WERI-Rb-1 (cell line): Measurements from ENCODE around the gene OR2T8.

Experiments used
- DNase-seq: peaks from one replicate; pipeline ENCODE4 v3.0.0-alpha.2; 2020
- H3K27ac ChIP-seq: fragments of 250-450 bp; sonication (Bioruptor Pico); 2 replicates; pipeline ENCODE4 v1.5.1; 2020; ENCODE audit warnings: mild to moderate bottlenecking, moderate library complexity
- H3K27me3 ChIP-seq: fragments of 250-450 bp; sonication (Bioruptor Pico); 2 replicates; pipeline ENCODE4 v1.5.1; 2021; ENCODE audit warnings: mild to moderate bottlenecking, low read depth, moderate library complexity; ENCODE audit not compliant: insufficient read depth, severe bottlenecking
- H3K36me3 ChIP-seq: fragments of 250-450 bp; sonication (Bioruptor Pico); 2 replicates; pipeline ENCODE4 v1.5.1; 2020; ENCODE audit warnings: mild to moderate bottlenecking, moderate library complexity
- H3K4me3 ChIP-seq: 2 replicates; pipeline ENCODE4 v1.5.1; 2011; ENCODE audit warnings: low read depth, mild to moderate bottlenecking, control low read depth, low read length
- H3K9me3 ChIP-seq: fragments of 250-450 bp; sonication (Bioruptor Pico); 2 replicates; pipeline ENCODE4 v1.5.1; 2021; ENCODE audit warnings: mild to moderate bottlenecking, moderate library complexity; ENCODE audit not compliant: severe bottlenecking
- CTCF ChIP-seq: IDR thresholded peaks from 2 replicates; pipeline ENCODE4 v1.5.1; 2011; ENCODE audit warnings: low read depth, mild to moderate bottlenecking, control low read depth, inconsistent platforms, low read length

Gene OR2T8

GRCh38 chr1:247919952-247920351 lies at the start of gene OR2T8:
Gene OR2T8, plus strand, starts transcription at chr1:247920252. Its CDS starts 766 bp downstream, at chr1:247921018.
- DNase-seq, result no peak
- no peaks in the 10 kb centered on the region for H3K9me3 ChIP-seq

GRCh38 chr1:247883346-247883745 lies 36.7 kb upstream of the OR2T8 start:
- no peaks in the 10 kb centered on the region for H3K36me3 ChIP-seq
- no peak for TF ChIP-seq CTCF
- H3K27me3 ChIP-seq, result no peaks in the 10 kb centered on the region
- H3K4me3 ChIP-seq, result no peak overlapping the region
- no peak overlapping the region for H3K27ac ChIP-seq
- H3K9me3 ChIP-seq, result no peaks in the 10 kb centered on the region
- no peak for DNase-seq

More at GRCh38 chr1:247919952-247920351, at the start of gene OR2T8:
- Histone ChIP-seq H3K27ac (no peak within 1 kb of the TSS), H3K4me3 (no peak within 1 kb of the TSS), H3K36me3 (no peaks in the 10 kb centered on the region), H3K27me3 (peaks cover 37% of the 10 kb centered on the region)
- TF ChIP-seq CTCF, result no peak

DNA sequence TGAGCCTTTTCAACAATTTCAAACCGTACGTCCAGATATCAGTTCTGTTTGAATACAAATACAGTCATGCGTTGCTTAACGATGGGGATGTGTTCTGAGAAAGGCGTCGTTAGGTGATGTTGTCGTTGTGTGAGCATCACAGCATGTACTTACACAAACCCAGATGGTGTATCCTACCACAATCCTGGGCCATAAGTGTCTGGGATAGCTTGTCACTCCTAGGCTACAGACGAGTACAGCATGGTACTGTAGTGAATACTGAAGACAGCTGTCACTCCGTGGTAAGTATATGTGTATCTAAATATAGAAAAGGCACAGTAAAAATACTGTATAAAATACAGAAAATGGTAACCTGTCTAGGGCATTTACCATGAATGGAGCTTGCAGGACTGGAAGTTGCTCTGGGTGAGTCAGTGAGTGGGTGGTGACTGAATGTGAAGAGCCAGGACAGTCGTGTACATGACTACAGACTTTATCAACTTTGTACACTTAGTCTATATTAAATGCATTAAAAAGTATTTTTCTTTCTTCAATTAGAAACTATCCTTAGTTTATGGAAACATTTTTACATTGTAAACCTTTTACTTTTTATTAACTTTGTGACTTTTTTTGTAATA lies 35.1 kb upstream of the OR2T8 start:
- no peak overlapping the region for H3K4me3 ChIP-seq
- H3K9me3 ChIP-seq, result no peaks in the 10 kb centered on the region
- H3K27me3 ChIP-seq, result no peaks in the 10 kb centered on the region
- H3K27ac ChIP-seq, result no peak overlapping the region
- no peak for DNase-seq
- no peak for TF ChIP-seq CTCF
- no peaks in the 10 kb centered on the region for H3K36me3 ChIP-seq

GRCh38 chr1:247895163-247895637 lies 24.9 kb upstream of the OR2T8 start, which contains the start of gene OR2W3:
Gene OR2W3, plus strand, starts transcription at chr1:247895587. Its CDS starts 0 bp downstream, at chr1:247895587.
- DNase-seq, result no peak
- TF ChIP-seq CTCF, result no peak

GRCh38 chr1:247895976-247896375 lies 24.1 kb upstream of the OR2T8 start:
- Histone ChIP-seq H3K9me3 (no peaks in the 10 kb centered on the region), H3K4me3 (no peak overlapping the region), H3K27ac (no peak overlapping the region), H3K27me3 (peaks cover 3% of the 10 kb centered on the region), H3K36me3 (no peaks in the 10 kb centered on the region)
- DNase-seq, result no peak
- no peak for TF ChIP-seq CTCF

More at GRCh38 chr1:247895163-247895637, 24.9 kb upstream of the OR2T8 start, which contains the start of gene OR2W3:
- H3K4me3 ChIP-seq, result no peak within 1 kb of the TSS
- peaks cover 3% of the 10 kb centered on the region for H3K27me3 ChIP-seq
- H3K27ac ChIP-seq, result no peak within 1 kb of the TSS
- no peaks in the 10 kb centered on the region for H3K36me3 ChIP-seq
- no peaks in the 10 kb centered on the region for H3K9me3 ChIP-seq

DNA sequence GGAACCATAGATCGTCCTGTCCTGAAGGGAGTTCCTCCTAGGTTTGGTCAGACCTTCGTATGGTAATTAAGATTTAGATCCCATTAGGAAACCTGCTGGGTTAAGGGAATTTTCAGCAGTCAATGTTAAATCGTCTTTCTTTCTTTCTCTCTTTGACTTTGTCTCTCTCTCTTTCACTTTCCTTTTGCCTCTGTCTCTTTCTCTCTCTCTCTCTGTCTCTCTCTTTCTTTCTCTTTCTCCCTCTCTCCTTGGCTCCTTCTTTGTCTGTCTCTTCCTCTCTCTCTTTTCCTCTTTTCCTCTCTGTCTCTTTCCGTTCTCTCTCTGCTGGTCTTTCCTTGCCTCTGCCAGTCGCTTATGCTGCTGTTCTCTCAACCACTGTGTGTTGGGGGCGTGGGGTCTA lies 15.9 kb upstream of the OR2T8 start:
- peaks cover 3% of the 10 kb centered on the region for H3K9me3 ChIP-seq
- no peak overlapping the region for H3K4me3 ChIP-seq
- H3K36me3 ChIP-seq, result no peaks in the 10 kb centered on the region
- H3K27me3 ChIP-seq, result peaks cover 2% of the 10 kb centered on the region
- no peak for DNase-seq
- H3K27ac ChIP-seq, result no peak overlapping the region
- TF ChIP-seq CTCF, result no peak
